Uterus (tissue), 2 donors: ENCODE results near the gene LRTM2.

Experiments
- POLR2A ChIP-seq, 2 donors: fragments of 450-650 bp; IDR thresholded peaks; one replicate each; pipeline ENCODE4 v1.6.1; 2016; ENCODE audit warnings: antibody characterized with exemption in 2 of 2, mild to moderate bottlenecking in 1 of 2, moderate library complexity in 1 of 2
- TF ChIP-seq, protein P1 (sequence below), 4 experiments: fragments of 200-600 bp in 2 of 4; fragments of 450-650 bp in 2 of 4; sonication (generic) in 2 of 4; IDR thresholded peaks; one replicate each; pipeline ENCODE4 v1.5.1; 2016 to 2019; ENCODE audit warnings: antibody characterized with exemption in 4 of 4, mild to moderate bottlenecking in 2 of 4, moderate library complexity in 1 of 4

DNA sequence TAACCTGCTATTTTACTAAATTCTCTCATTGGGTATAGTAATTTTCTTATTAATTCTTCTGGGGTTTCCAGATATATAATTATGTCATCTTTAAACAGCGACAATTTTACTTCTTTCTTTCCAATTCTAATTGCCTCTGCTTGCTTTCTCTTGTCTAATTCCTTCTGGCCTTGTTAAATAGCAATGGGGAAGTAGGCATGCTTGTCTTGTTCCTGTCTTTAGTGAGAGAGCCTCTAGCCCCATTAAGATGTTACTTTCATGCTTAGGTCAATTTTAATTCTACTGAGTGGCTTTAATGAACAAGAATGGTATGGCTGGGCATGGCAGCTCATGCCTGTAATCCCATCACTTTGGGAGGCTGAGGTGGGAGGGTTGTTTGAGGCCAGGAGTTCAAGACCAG is 31.7 kb downstream of the LRTM2 start:
- TF ChIP-seq, protein P1, sequence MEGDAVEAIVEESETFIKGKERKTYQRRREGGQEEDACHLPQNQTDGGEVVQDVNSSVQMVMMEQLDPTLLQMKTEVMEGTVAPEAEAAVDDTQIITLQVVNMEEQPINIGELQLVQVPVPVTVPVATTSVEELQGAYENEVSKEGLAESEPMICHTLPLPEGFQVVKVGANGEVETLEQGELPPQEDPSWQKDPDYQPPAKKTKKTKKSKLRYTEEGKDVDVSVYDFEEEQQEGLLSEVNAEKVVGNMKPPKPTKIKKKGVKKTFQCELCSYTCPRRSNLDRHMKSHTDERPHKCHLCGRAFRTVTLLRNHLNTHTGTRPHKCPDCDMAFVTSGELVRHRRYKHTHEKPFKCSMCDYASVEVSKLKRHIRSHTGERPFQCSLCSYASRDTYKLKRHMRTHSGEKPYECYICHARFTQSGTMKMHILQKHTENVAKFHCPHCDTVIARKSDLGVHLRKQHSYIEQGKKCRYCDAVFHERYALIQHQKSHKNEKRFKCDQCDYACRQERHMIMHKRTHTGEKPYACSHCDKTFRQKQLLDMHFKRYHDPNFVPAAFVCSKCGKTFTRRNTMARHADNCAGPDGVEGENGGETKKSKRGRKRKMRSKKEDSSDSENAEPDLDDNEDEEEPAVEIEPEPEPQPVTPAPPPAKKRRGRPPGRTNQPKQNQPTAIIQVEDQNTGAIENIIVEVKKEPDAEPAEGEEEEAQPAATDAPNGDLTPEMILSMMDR (IDR thresholded peaks at IDR 0.05) = no peak
- TF ChIP-seq POLR2A (IDR thresholded peaks at IDR 0.05) = no peak
